ENCODE measurements around the gene HDAC4.

HDAC4 gene

GRCh38 chr2:239401067-239401880 is 454 bp upstream of the HDAC4 start:
- peak; percentile 98 for DNase-seq
- in situ Hi-C loops (cut with HindIII; ENCODE audit: low pct_ligation_motif_present, low pct_unique_long_range_greater_than_20kb, low sequenced_read_pairs): no loop called here

GRCh38 chr2:239399921-239400595 is 762 bp downstream of the HDAC4 start:
- in situ Hi-C loops (cut with HindIII; ENCODE audit: low pct_ligation_motif_present, low pct_unique_long_range_greater_than_20kb, low sequenced_read_pairs): no loop called here
- DNase-seq: no peak

- in situ Hi-C loops (cut with HindIII; ENCODE audit: low pct_ligation_motif_present, low pct_unique_long_range_greater_than_20kb, low sequenced_read_pairs): no loop called here
- DNase-seq: peak; percentile 4
Measured at GRCh38 chr2:239399433-239399920, 1.3 kb downstream of the HDAC4 start.

- in situ Hi-C loops (cut with HindIII; ENCODE audit: low pct_ligation_motif_present, low pct_unique_long_range_greater_than_20kb, low sequenced_read_pairs): no loop called here
- no peak for DNase-seq
Measured at GRCh38 chr2:239398521-239398921, 2.3 kb downstream of the HDAC4 start.

GRCh38 chr2:239397931-239398471 is 2.8 kb downstream of the HDAC4 start:
- in situ Hi-C loops (cut with HindIII; ENCODE audit: low pct_ligation_motif_present, low pct_unique_long_range_greater_than_20kb, low sequenced_read_pairs): no loop called here
- no peak for DNase-seq

GRCh38 chr2:239396881-239397681 is 3.7 kb downstream of the HDAC4 start:
- in situ Hi-C loops (cut with HindIII; ENCODE audit: low pct_ligation_motif_present, low pct_unique_long_range_greater_than_20kb, low sequenced_read_pairs): no loop called here
- no peak for DNase-seq

- no peak for DNase-seq
Measured at GRCh38 chr2:239395524-239395923, 5.3 kb downstream of the HDAC4 start.

GRCh38 chr2:239394978-239395377 is 5.8 kb downstream of the HDAC4 start:
- DNase-seq: no peak
- in situ Hi-C loops (cut with HindIII; ENCODE audit: low pct_ligation_motif_present, low pct_unique_long_range_greater_than_20kb, low sequenced_read_pairs): no loop called here

More at GRCh38 chr2:239395524-239395923, 5.3 kb downstream of the HDAC4 start:
- in situ Hi-C loops (cut with HindIII; ENCODE audit: low pct_ligation_motif_present, low pct_unique_long_range_greater_than_20kb, low sequenced_read_pairs): no loop called here

- in situ Hi-C loops (cut with HindIII; ENCODE audit: low pct_ligation_motif_present, low pct_unique_long_range_greater_than_20kb, low sequenced_read_pairs): no loop called here
Measured at GRCh38 chr2:239394346-239394945, 6.4 kb downstream of the HDAC4 start.

GRCh38 chr2:239393941-239394340 is 6.9 kb downstream of the HDAC4 start:
- DNase-seq: no peak
- in situ Hi-C loops (cut with HindIII; ENCODE audit: low pct_ligation_motif_present, low pct_unique_long_range_greater_than_20kb, low sequenced_read_pairs): no loop called here

More at GRCh38 chr2:239394346-239394945, 6.4 kb downstream of the HDAC4 start:
- no peak for DNase-seq

GRCh38 chr2:239393388-239393940 is 7.4 kb downstream of the HDAC4 start:
- DNase-seq: no peak
- in situ Hi-C loops (cut with HindIII; ENCODE audit: low pct_ligation_motif_present, low pct_unique_long_range_greater_than_20kb, low sequenced_read_pairs): no loop called here

- DNase-seq: no peak
- in situ Hi-C loops (cut with HindIII; ENCODE audit: low pct_ligation_motif_present, low pct_unique_long_range_greater_than_20kb, low sequenced_read_pairs): no loop called here
Measured at GRCh38 chr2:239392688-239393387, 8.0 kb downstream of the HDAC4 start.

- DNase-seq: no peak
- in situ Hi-C loops (cut with HindIII; ENCODE audit: low pct_ligation_motif_present, low pct_unique_long_range_greater_than_20kb, low sequenced_read_pairs): no loop called here
Measured at GRCh38 chr2:239392072-239392357, 8.8 kb downstream of the HDAC4 start.

GRCh38 chr2:239391286-239392071 is 9.3 kb downstream of the HDAC4 start:
- no peak for DNase-seq
- in situ Hi-C loops (cut with HindIII; ENCODE audit: low pct_ligation_motif_present, low pct_unique_long_range_greater_than_20kb, low sequenced_read_pairs): no loop called here

GRCh38 chr2:239390546-239391285 is 10.1 kb downstream of the HDAC4 start:
- DNase-seq: no peak
- in situ Hi-C loops (cut with HindIII; ENCODE audit: low pct_ligation_motif_present, low pct_unique_long_range_greater_than_20kb, low sequenced_read_pairs): no loop called here
